Left colon (tissue), 2 donors: ENCODE measurements around the gene ESR2. TPM values are rescaled to one million over a fixed set of nuclear protein-coding genes. Genes with fewer than 3 reads are reported as not detected.

Experiments
- ATAC-seq: fragments of 200-7000 bp; cut with Tn5 transposase; one replicate; pipeline ENCODE4 v1.9.1; 2020; ENCODE audit warnings: mild to moderate bottlenecking, moderate library complexity
- DNase-seq, 2 donors: peaks; one replicate each; pipeline ENCODE4 v3.0.0-alpha.2; 2020
- intact Hi-C, 2 donors: fragments of 100-400 bp; cut with DNase I in 1 of 2; cut with micrococcal nuclease in 1 of 2; formaldehyde crosslinking; loops; one replicate each; pipeline versions ENCODE4 v1.11.2 to v1.14.0; 2022; cut with DNase I, micrococcal nuclease
- total RNA-seq, 2 donors: library from RNA; stranded (reverse); fragmentation: NEBNext Ultra II Directional; extraction: Animal tissue kit (Norgen Biotek cat#: 25700); gene quantifications; one replicate each; pipeline ENCODE4 v1.2.1, GENCODE V29; 2021
- donor health status: DM: no; HTN: no; CAD: no.
- donor health status: DM: yes; HTN: yes; CAD: no.

The ESR2 gene
- total RNA-seq, 2 donors from 2014 or later = 0.40 to 0.70 TPM

GRCh38 chr14:64210216-64210615 is 84.0 kb downstream of the ESR2 start:
- DNase-seq = no peak
- intact Hi-C loops = no loop called here

GRCh38 chr14:64209444-64210131 is 84.6 kb downstream of the ESR2 start:
- intact Hi-C loops = no loop called here
- ATAC-seq (peak; percentile 17), DNase-seq (peak; percentile 34 to 38)

More at GRCh38 chr14:64210216-64210615, 84.0 kb downstream of the ESR2 start:
- no peak for ATAC-seq

GRCh38 chr14:64208981-64209380 is 85.2 kb downstream of the ESR2 start:
- ATAC-seq (no peak), DNase-seq (no peak)
- intact Hi-C loops = no loop called here

DNA sequence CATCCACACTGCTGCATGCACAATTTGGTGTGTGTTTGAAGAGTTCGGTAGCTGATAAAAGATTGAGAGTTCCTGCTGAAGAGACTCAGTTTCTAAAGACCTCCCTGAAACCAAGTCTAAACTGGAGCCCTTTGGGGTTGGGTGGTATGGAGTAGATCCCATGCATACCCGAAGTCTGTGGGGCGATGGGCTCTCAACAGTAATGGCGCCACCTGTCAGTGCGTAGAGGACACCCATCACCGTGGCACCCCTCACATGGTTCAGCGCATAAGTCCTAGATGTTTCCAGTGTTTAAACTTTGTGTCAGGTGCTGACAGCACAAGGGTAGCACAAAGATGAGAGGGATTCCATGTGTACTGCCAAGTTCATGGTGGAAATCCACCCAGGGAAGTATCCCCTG is 85.9 kb downstream of the ESR2 start:
- ATAC-seq (no peak), DNase-seq (no peak)
- intact Hi-C loops = no loop called here

- intact Hi-C loops = no loop called here
- DNase-seq (no peak), ATAC-seq (no peak)
These were observed 90.7 kb downstream of the ESR2 start for GRCh38 chr14:64203366-64204006.

- intact Hi-C loops = no loop called here
- DNase-seq (no peak), ATAC-seq (no peak)
These were observed 91.5 kb downstream of the ESR2 start for GRCh38 chr14:64202716-64203115.

- intact Hi-C loops = no loop called here
- ATAC-seq = no peak
These were observed 92.1 kb downstream of the ESR2 start for GRCh38 chr14:64201921-64202545.

DNA sequence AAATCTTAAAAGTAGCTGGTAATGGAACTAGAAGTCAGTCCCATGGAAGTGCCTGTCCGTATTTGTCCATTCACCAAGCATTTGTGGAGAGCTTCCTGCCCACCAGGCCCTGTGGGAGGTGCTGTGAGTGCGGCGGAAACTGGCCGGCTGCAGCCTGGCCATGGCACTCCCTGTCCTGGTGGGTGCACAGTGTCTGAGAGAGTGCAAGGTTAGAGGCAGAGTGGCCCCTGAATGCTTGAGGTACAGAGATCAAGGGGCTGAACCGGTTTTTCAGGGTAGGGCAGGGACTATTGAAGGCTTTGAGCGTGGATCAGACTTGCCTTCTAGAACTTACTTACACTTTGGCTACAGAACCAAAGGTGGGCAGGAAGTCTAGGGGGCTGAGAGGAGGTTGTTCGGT is 92.9 kb downstream of the ESR2 start:
- no peak for DNase-seq
- intact Hi-C loops = no loop called here
- ATAC-seq = peak; percentile 31

More at GRCh38 chr14:64201921-64202545, 92.1 kb downstream of the ESR2 start:
- DNase-seq = no peak

DNA sequence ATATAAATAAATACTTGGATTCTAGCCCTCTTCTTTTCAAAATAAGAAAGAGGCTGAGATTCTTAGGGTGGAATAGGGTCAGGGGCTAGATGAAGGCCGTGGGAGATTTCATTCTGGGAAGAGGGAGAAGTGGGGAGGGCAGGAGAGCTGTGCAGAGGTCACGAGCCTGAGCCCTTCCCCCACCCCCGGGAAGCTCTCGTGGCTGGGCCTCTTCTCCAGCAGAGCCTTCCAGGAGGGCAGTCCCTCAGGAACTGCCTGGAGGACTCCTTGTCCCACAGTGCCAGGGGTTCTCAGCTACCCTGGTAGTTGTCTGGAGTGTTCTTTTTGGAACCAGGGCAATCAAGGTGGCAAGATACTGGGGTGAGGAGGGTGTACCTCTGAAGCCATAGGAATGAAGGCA is 94.0 kb downstream of the ESR2 start:
- intact Hi-C loops = no loop called here
- DNase-seq (no peak), ATAC-seq (no peak)

GRCh38 chr14:64198486-64198885 is 95.7 kb downstream of the ESR2 start:
- DNase-seq = no peak
- intact Hi-C loops = no loop called here
- ATAC-seq = no peak

DNA sequence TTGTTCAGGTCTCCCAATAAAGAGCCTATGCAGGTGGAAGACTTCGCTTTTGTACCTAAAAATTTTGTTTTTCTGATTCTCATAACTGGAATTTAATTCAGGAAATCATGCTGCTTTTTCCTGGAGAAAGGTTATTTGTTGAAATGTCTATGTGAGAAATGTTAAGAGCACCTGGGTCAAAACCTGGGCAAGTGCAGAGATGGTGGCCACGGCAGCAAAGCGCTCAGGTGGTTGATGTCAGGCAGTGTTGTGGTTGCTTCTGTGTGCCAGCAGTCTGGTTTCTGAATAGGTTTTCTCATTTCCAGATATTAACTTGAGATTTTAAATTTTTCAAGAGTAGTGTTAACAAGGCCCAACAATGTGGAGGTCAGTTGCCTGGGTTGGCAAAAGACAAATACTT is 96.2 kb downstream of the ESR2 start:
- ATAC-seq (no peak), DNase-seq (no peak)
- intact Hi-C loops = no loop called here

GRCh38 chr14:64196814-64197411 is 97.3 kb downstream of the ESR2 start:
- peak in 1 of 2 donors; percentile 35 for DNase-seq
- no peak for ATAC-seq
- intact Hi-C loops = no loop called here

DNA sequence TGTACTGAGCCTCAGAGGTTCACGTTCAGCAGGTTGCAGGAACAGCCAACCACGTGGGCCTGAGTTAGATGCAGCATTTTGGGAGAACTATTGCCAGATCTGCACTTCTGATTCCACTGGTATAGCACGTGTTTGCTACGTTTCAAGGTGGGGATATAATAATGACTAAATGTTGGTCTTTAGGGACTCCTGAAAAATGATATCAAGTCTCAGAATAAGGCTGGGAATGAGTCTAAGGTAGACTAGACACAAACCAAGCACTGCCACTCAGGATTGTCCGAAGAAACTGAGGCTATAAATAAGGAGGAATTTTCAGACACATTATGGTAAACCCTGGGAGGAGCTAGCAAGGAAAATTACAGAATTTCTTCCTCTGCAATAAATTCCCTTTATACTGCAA is 98.1 kb downstream of the ESR2 start:
- DNase-seq (no peak), ATAC-seq (no peak)
- intact Hi-C loops = no loop called here

- intact Hi-C loops = no loop called here
- no peak for DNase-seq
- ATAC-seq = peak; percentile 30
These were observed 99.0 kb downstream of the ESR2 start for GRCh38 chr14:64195199-64195598.

DNA sequence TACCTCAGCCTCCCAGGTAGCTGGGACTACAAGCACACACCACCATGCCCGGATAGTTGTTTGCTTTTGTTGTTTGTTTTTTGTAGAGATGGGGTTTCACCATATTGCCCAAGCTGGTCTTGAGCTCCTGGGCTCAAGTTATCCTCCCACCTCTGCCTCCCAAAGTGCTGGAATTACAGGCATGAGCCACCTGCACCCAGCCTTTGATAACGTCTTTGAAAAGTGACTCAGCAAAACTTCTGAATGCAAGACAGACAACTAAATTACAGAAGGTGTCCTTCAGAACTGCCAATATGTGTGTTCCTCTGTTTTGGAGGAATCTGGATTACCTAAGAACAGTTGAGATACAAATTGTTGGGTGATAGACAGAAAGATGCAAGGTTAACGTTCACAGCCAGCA is 99.8 kb downstream of the ESR2 start:
- DNase-seq (no peak), ATAC-seq (no peak)
- intact Hi-C loops = no loop called here

DNA sequence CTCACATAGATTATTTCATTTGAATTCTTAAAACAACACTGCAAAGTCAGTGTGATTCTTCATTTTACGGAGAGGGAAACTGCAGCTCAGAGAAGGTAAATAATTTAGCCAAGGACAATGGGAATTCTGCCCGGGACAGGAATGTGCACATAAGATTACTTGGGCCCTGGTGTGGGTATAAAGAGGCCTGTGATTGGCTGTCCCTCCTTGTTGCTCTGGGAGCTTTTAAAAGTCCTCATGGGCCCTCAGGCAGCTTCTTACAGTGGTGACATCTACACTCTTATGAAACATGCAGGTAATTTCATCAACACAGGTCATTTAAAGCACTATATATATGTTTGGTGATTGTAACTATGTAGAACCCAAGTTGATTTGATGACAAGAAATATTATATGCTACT is 100.3 kb downstream of the ESR2 start:
- ATAC-seq (no peak), DNase-seq (no peak)
- intact Hi-C loops = no loop called here

DNA sequence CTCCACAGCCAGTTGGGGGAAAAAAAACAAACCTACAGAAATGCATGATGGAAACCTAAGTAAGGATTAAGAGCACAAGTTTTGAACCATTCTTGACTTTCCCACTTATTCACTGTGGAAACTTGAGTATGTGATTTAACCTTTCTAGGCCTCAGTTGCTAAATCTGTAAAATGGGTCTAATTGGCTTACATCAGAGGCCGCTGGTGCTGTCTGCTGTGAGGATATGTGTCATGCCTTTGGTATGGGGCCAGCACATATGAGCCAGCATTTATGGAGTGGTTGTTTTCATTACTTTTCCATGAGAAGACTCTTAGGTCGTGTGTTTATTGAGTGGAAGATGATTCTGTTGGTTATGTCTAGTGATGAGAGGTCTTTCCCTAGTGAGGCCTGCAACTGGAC is 102.4 kb downstream of the ESR2 start:
- intact Hi-C loops = no loop called here
- ATAC-seq = no peak
- no peak for DNase-seq

GRCh38 chr14:64190974-64191502 is 103.1 kb downstream of the ESR2 start:
- no peak for DNase-seq
- ATAC-seq = no peak
- intact Hi-C loops = no loop called here

GRCh38 chr14:64187331-64187730 is 106.8 kb downstream of the ESR2 start:
- no peak for DNase-seq
- intact Hi-C loops = no loop called here
- no peak for ATAC-seq
